Esophagus squamous epithelium (tissue), 5 donors: ENCODE measurements around the gene TRMT44. TPM values are rescaled to one million over a fixed set of nuclear protein-coding genes. Genes with fewer than 3 reads are reported as not detected.

Experiments used
- DNase-seq: peaks from one replicate; lab custom pipeline; 2025; lab: John Stamatoyannopoulos, UW
- H3K27ac ChIP-seq, 4 donors: fragments of 200-600 bp; sonication (generic); one replicate each; pipeline ENCODE4 v1.5.1; 2016 to 2019; ENCODE audit warnings: mild to moderate bottlenecking in 1 of 4
- H3K27me3 ChIP-seq, 4 donors: fragments of 200-600 bp; sonication (generic); 1 replicate in 3 of 4; 2 replicates in 1 of 4; pipeline versions ENCODE4 v1.5.1 to v1.6.0; 2017 to 2021; ENCODE audit warnings: antibody characterized with exemption in 1 of 4
- H3K36me3 ChIP-seq, 3 donors: fragments of 200-600 bp; sonication (generic); one replicate each; pipeline ENCODE4 v1.5.1; 2016 to 2019
- H3K4me1 ChIP-seq, 3 donors: fragments of 200-600 bp; sonication (generic); one replicate each; pipeline ENCODE4 v1.5.1; 2017 to 2019
- H3K4me3 ChIP-seq, 4 donors: fragments of 200-600 bp; sonication (generic); 1 replicate in 3 of 4; 2 replicates in 1 of 4; pipeline ENCODE4 v1.5.1; 2016 to 2019; ENCODE audit warnings: mild to moderate bottlenecking in 2 of 4, moderate library complexity in 1 of 4
- H3K9me3 ChIP-seq, 3 donors: fragments of 200-600 bp; sonication (generic); one replicate each; pipeline ENCODE4 v1.5.1; 2016 to 2019
- CTCF ChIP-seq, 6 experiments: fragments of 450-650 bp in 4 of 6; fragments of 200-600 bp in 2 of 6; sonication (generic) in 2 of 6; IDR thresholded peaks; one replicate each; pipeline ENCODE4 v1.5.1; 2016 to 2019; ENCODE audit warnings: antibody characterized with exemption in 6 of 6, mild to moderate bottlenecking in 4 of 6, moderate library complexity in 4 of 6
- POLR2A ChIP-seq, 4 donors: fragments of 450-650 bp; IDR thresholded peaks; one replicate each; pipeline ENCODE4 v1.6.1; 2017; ENCODE audit warnings: antibody characterized with exemption in 4 of 4, mild to moderate bottlenecking in 4 of 4, moderate library complexity in 3 of 4
- WGBS, 2 donors: methylation state at CpG; one replicate each; pipeline ENCODE4 v1.1.5; 2018; 5-methylcytosine and 5-hydroxymethylcytosine counted together
- intact Hi-C: fragments of 100-400 bp; cut with DNase I; formaldehyde crosslinking; loops from one replicate; pipeline ENCODE4 v1.15.0; 2022
- total RNA-seq, 4 donors: library from RNA; depleted of rRNA; stranded (reverse); fragments of >200 nt; gene quantifications; one replicate each; pipeline ENCODE4 v1.1.0, GENCODE V29; 2016
- donor health status: DM: yes; HTN: yes; CAD: no.

Gene TRMT44
- total RNA-seq, 4 donors from 2014 or later, result 26.8 to 31.7 (median 28.8) TPM

GRCh38 chr4:8508266-8508665 lies 67.7 kb downstream of the TRMT44 start:
- Histone ChIP-seq H3K4me1 (peaks cover 0 to 31% (median 25%) of the 10 kb centered on the region in 3 donors), H3K4me3 (no peak overlapping the region), H3K9me3 (no peaks in the 10 kb centered on the region), H3K27ac (no peak overlapping the region), H3K27me3 (no peaks in the 10 kb centered on the region), H3K36me3 (no peaks in the 10 kb centered on the region)
- intact Hi-C loops, result no loop called here
- TF ChIP-seq POLR2A (IDR thresholded peaks at IDR 0.05) (no peak), CTCF (IDR thresholded peaks at IDR 0.05) (no peak)
- WGBS, 2 donors, result 89% methylated on average over 5 to 7 of the region's 13 CpGs
- no peak for DNase-seq

- intact Hi-C loops, result no loop called here
- H3K36me3 ChIP-seq, result no peaks in the 10 kb centered on the region
- H3K9me3 ChIP-seq, result no peaks in the 10 kb centered on the region
- H3K27me3 ChIP-seq, result no peaks in the 10 kb centered on the region
- H3K4me3 ChIP-seq, result no peak overlapping the region
- no peak for DNase-seq
- H3K27ac ChIP-seq, result no peak overlapping the region
- H3K4me1 ChIP-seq, result peaks cover 0 to 28% (median 23%) of the 10 kb centered on the region in 3 donors
- TF ChIP-seq CTCF (IDR thresholded peaks at IDR 0.05) (no peak), POLR2A (IDR thresholded peaks at IDR 0.05) (no peak)
- 82 to 86% methylated on average over 3 to 9 of the region's 9 CpGs for WGBS, 2 donors
Measured at GRCh38 chr4:8508740-8509139, 68.2 kb downstream of the TRMT44 start.

GRCh38 chr4:8509311-8509950 lies 68.9 kb downstream of the TRMT44 start:
- Histone ChIP-seq H3K36me3 (no peaks in the 10 kb centered on the region), H3K27ac (no peak overlapping the region), H3K4me3 (no peak overlapping the region), H3K27me3 (no peaks in the 10 kb centered on the region), H3K4me1 (peaks cover 0 to 21% (median 17%) of the 10 kb centered on the region in 3 donors), H3K9me3 (no peaks in the 10 kb centered on the region)
- intact Hi-C loops, result no loop called here
- 79 to 91% methylated on average over 6 to 7 of the region's 24 CpGs for WGBS, 2 donors
- TF ChIP-seq CTCF (IDR thresholded peaks at IDR 0.05) (no peak), POLR2A (IDR thresholded peaks at IDR 0.05) (no peak)
- DNase-seq, result no peak

GRCh38 chr4:8510191-8510590 lies 69.6 kb downstream of the TRMT44 start:
- TF ChIP-seq CTCF (IDR thresholded peaks at IDR 0.05), result no peak
- no peak for TF ChIP-seq POLR2A (IDR thresholded peaks at IDR 0.05)
- no peaks in the 10 kb centered on the region for H3K9me3 ChIP-seq
- no peak overlapping the region for H3K4me3 ChIP-seq
- peaks cover 0 to 19% (median 17%) of the 10 kb centered on the region in 3 donors for H3K4me1 ChIP-seq
- H3K27ac ChIP-seq, result no peak overlapping the region
- no peaks in the 10 kb centered on the region for H3K27me3 ChIP-seq
- H3K36me3 ChIP-seq, result no peaks in the 10 kb centered on the region
- DNase-seq, result no peak
- 86 to 90% methylated on average over 9 to 12 of the region's 12 CpGs for WGBS, 2 donors
- intact Hi-C loops, result no loop called here

- no peaks in the 10 kb centered on the region for H3K27me3 ChIP-seq
- DNase-seq, result no peak
- no peak for TF ChIP-seq POLR2A (IDR thresholded peaks at IDR 0.05)
- 72 to 74% methylated on average over 11 to 13 of the region's 15 CpGs for WGBS, 2 donors
- H3K36me3 ChIP-seq, result no peaks in the 10 kb centered on the region
- H3K9me3 ChIP-seq, result no peaks in the 10 kb centered on the region
- H3K4me1 ChIP-seq, result peaks cover 0 to 19% (median 17%) of the 10 kb centered on the region in 3 donors
- H3K4me3 ChIP-seq, result no peak overlapping the region
- no peak overlapping the region for H3K27ac ChIP-seq
- intact Hi-C loops, result no loop called here
Measured at GRCh38 chr4:8510611-8511285, 70.2 kb downstream of the TRMT44 start.
